Measurements from ENCODE around the gene USP31. TPM values are rescaled to one million over a fixed set of nuclear protein-coding genes. Genes with fewer than 3 reads are reported as not detected.
A peak's percentile ranks its signal among the peaks of the same experiment; 100 is the strongest.

Gene USP31
- total and polyA plus RNA-seq, 2 of the 13 experiments (the other 11 are each of a cell fraction or from before 2014, with no cell fraction given): 22.5 to 23.3 TPM

- Histone ChIP-seq H3K79me2 (ENCODE audit: insufficient read depth, low read length) (peaks cover 66% of the 10 kb centered on the region), H3K27me3 (ENCODE audit: control insufficient read depth in 1 of 2, insufficient read depth in 2 of 2, low read length in 2 of 2) (peaks cover 0 to 5% of the 10 kb centered on the region in 2 experiments; a peak in 1 of 5 replicates), H3K36me3 (replicated peaks in 1 of 2; ENCODE audit: control insufficient read depth in 1 of 2, insufficient read depth in 2 of 2, low read length in 2 of 2) (no peaks in the 10 kb centered on the region; a peak in 1 of 5 replicates), H3K4me1 (ENCODE audit: insufficient read depth, low read length) (peaks cover 78% of the 10 kb centered on the region), H2AFZ (ENCODE audit: low read length) (no peak overlapping the region), H4K20me1 (ENCODE audit: insufficient read depth, low read length) (peaks cover 15% of the 10 kb centered on the region), H3K4me2 (ENCODE audit: low read depth, low read length) (peak overlapping the region; percentile 87), H3K27ac (ENCODE audit: extremely low read length, insufficient read depth, low read length) (no peak overlapping the region), H3K9ac (ENCODE audit: insufficient read depth, low read depth, low read length) (peak overlapping the region; percentile 85), H3K4me3 (replicated peaks in 1 of 3; ENCODE audit: insufficient read depth in 1 of 3, low read depth in 2 of 3, low read length in 3 of 3) (peak overlapping the region; percentile 29 to 99 (median 95)), H3K9me3 (ENCODE audit: low read length) (no peaks in the 10 kb centered on the region)
- DNase-seq (ENCODE audit: low spot score) (no peak), ATAC-seq (no peak), FAIRE-seq (no peak)
- no TSS peak for BruUV-seq (replicated peaks)
- intact Hi-C loops (cut with micrococcal nuclease; ENCODE audit: unreplicated experiment) (loop anchor here (2.0 kb wide), 1 partner anchor 42 kb away; no protein-coding TSS in a partner anchor), in situ Hi-C loops (cut with HindIII; ENCODE audit: extremely low pct_ligation_motif_present, low pct_unique_long_range_greater_than_20kb) (loop anchor here (10.0 kb wide), 1 partner anchor 62 kb away; no protein-coding TSS in a partner anchor)
- 90% methylated on average over 17 of the region's 17 CpGs for WGBS (ENCODE audit: low lambda C conversion rate)
- POLR2A ChIA-PET: interaction anchor here (1.2 to 1.5 kb wide), 2 partner anchors 42 to 55 kb away, joined by 3 read pairs; no protein-coding TSS in a partner anchor
- CTCF ChIA-PET (ENCODE audit: low intra/inter-chr PET ratio, low total read pairs): no interaction called here
- TF ChIP-seq RORA (CRISPR knock-in tag; IDR thresholded peaks at IDR 0.05) (no peak), ZNF430 (CRISPR knock-in tag; IDR thresholded peaks at IDR 0.05) (no peak), ZNF460 (CRISPR knock-in tag; IDR thresholded peaks at IDR 0.05; ENCODE audit: borderline replicate concordance) (no peak), ZSCAN29 (CRISPR knock-in tag; conservative IDR thresholded peaks at IDR 0.05) (no peak), ZNF580 (CRISPR knock-in tag; IDR thresholded peaks at IDR 0.05; ENCODE audit: borderline replicate concordance, low read depth) (no peak), ZNF34 (CRISPR knock-in tag; IDR thresholded peaks at IDR 0.05; ENCODE audit: borderline replicate concordance) (no peak), ELF3 (CRISPR knock-in tag; IDR thresholded peaks at IDR 0.05) (no peak), CHCHD3 (CRISPR knock-in tag; IDR thresholded peaks at IDR 0.05) (no peak), GABPB1 (CRISPR knock-in tag; IDR thresholded peaks at IDR 0.05) (peak; percentile 13; the same call in 1 of the 2 replicates), ZNF12 (CRISPR knock-in tag; IDR thresholded peaks at IDR 0.05) (no peak), KDM5B (CRISPR knock-in tag; IDR thresholded peaks at IDR 0.05; ENCODE audit: borderline replicate concordance) (no peak; the same call in 1 of the 2 replicates), NR2F6 (IDR thresholded peaks at IDR 0.05) (no peak), NR2F6 (CRISPR knock-in tag; IDR thresholded peaks at IDR 0.05) (no peak), GABPA (IDR thresholded peaks at IDR 0.05; ENCODE audit: low read depth, low read length) (no peak), GABPA (CRISPR knock-in tag; IDR thresholded peaks at IDR 0.05; ENCODE audit: low read depth) (no peak), ZNF253 (CRISPR knock-in tag; IDR thresholded peaks at IDR 0.05; ENCODE audit: borderline replicate concordance) (no peak; the same call in 1 of the 2 replicates), ZNF558 (CRISPR knock-in tag; IDR thresholded peaks at IDR 0.05; ENCODE audit: borderline replicate concordance) (no peak), POGK (CRISPR knock-in tag; conservative IDR thresholded peaks at IDR 0.05) (no peak), BCLAF1 (IDR thresholded peaks at IDR 0.05) (no peak), THAP8 (CRISPR knock-in tag; IDR thresholded peaks at IDR 0.05; ENCODE audit: borderline replicate concordance) (no peak)
Measured at GRCh38 chr16:23146877-23147601, 2.2 kb downstream of the USP31 start.

Measured in HepG2 (cell line).